Mesendoderm (in vitro differentiated cells): ENCODE results near the gene SHMT2.

Experiments
- DNase-seq: peaks from one replicate; pipeline ENCODE4 v3.0.0; 2013
- H2AK5ac ChIP-seq: 2 replicates; pipeline ENCODE4 v1.6.1; 2013; ENCODE audit warnings: low read length, inconsistent platforms
- H2BK120ac ChIP-seq: 2 replicates; pipeline ENCODE4 v1.6.1; 2013; ENCODE audit warnings: low read depth, mild to moderate bottlenecking, low read length, moderate library complexity, mixed read lengths
- H2BK15ac ChIP-seq: replicated peaks from 2 replicates; pipeline ENCODE4 v1.6.1; 2013; ENCODE audit warnings: low read depth, mild to moderate bottlenecking, moderate library complexity
- H2BK5ac ChIP-seq: 2 replicates; pipeline ENCODE4 v1.6.1; 2013; ENCODE audit warnings: low read length, inconsistent platforms
- H3K18ac ChIP-seq: 2 replicates; pipeline ENCODE4 v1.6.1; 2013; ENCODE audit warnings: mild to moderate bottlenecking, low read length, mixed read lengths
- H3K23ac ChIP-seq: one replicate; pipeline ENCODE4 v1.6.1; 2013; ENCODE audit warnings: low read length
- H3K27ac ChIP-seq: 2 replicates; pipeline ENCODE4 v1.5.1; 2013; ENCODE audit warnings: low read depth, mild to moderate bottlenecking, inconsistent platforms, low read length, moderate library complexity
- H3K27me3 ChIP-seq: 2 replicates; pipeline ENCODE4 v1.6.1; 2013; ENCODE audit warnings: low read length, control low read depth, mild to moderate bottlenecking, inconsistent platforms; ENCODE audit not compliant: insufficient read depth, poor library complexity
- H3K36me3 ChIP-seq: 2 replicates; pipeline ENCODE4 v1.6.1; 2013; ENCODE audit warnings: low read length, inconsistent platforms; ENCODE audit not compliant: control insufficient read depth, insufficient read depth
- H3K4ac ChIP-seq: one replicate; pipeline ENCODE4 v1.6.1; 2013; ENCODE audit warnings: low read depth, mild to moderate bottlenecking, low read length, moderate library complexity
- H3K4me1 ChIP-seq: 2 replicates; pipeline ENCODE4 v1.6.1; 2013; ENCODE audit warnings: low read depth, low read length, inconsistent platforms; ENCODE audit not compliant: control insufficient read depth
- H3K4me2 ChIP-seq: 2 replicates; pipeline ENCODE4 v1.6.1; 2013; ENCODE audit warnings: low read length
- H3K4me3 ChIP-seq: 2 replicates; pipeline ENCODE4 v1.5.1; 2013; ENCODE audit warnings: mild to moderate bottlenecking, low read length
- H3K56ac ChIP-seq: one replicate; pipeline ENCODE4 v1.6.1; 2013; ENCODE audit warnings: low read length
- H3K79me1 ChIP-seq: 2 replicates; pipeline ENCODE4 v1.6.1; 2013; ENCODE audit warnings: low read length, inconsistent platforms
- H3K79me2 ChIP-seq: 2 replicates; pipeline ENCODE4 v1.6.1; 2013; ENCODE audit warnings: mild to moderate bottlenecking, low read length; ENCODE audit not compliant: control insufficient read depth, insufficient read depth
- H3K9ac ChIP-seq: 2 replicates; pipeline ENCODE4 v1.6.1; 2013; ENCODE audit warnings: low read length, inconsistent platforms
- H4K5ac ChIP-seq: one replicate; pipeline ENCODE4 v1.6.1; 2013; ENCODE audit warnings: low read length
- H4K8ac ChIP-seq: one replicate; pipeline ENCODE4 v1.6.1; 2013; ENCODE audit warnings: low read depth, mild to moderate bottlenecking, control low read depth, low read length, moderate library complexity
- WGBS: extraction: QIAGEN DNeasy Blood & Tissue Kit; methylation state at CpG from one replicate; pipeline ENCODE4 v1.1.7; 2013; ENCODE audit warnings: low lambda C conversion rate, missing lambda C conversion rate; ENCODE audit not compliant: insufficient coverage; ENCODE audit errors: extremely low coverage; 5-methylcytosine and 5-hydroxymethylcytosine counted together

Gene SHMT2

DNA sequence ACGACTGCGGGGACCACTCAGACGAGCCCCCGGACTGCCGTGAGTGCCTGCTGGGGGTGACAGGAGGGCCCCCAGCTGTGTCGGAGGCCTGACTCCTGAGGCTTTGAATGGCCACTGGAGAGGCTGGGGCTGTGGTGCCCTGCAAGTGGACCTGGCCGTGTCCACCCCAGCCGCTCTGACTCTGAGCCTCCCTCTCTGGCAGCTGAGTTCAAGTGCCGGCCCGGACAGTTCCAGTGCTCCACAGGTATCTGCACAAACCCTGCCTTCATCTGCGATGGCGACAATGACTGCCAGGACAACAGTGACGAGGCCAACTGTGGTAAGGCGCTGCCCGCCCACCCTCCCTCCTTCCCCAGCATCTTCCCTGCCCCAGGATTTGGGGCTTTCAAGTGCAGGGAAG lies 29.0 kb upstream of the SHMT2 start:
- no peaks in the 10 kb centered on the region for H3K79me2 ChIP-seq
- no peaks in the 10 kb centered on the region for H3K79me1 ChIP-seq
- no peak overlapping the region for H3K27ac ChIP-seq
- no peak overlapping the region for H3K23ac ChIP-seq
- no CpG with 5 or more reads among the region's 15 CpGs for WGBS
- no peaks in the 10 kb centered on the region for H3K4me1 ChIP-seq
- H3K4me3 ChIP-seq = no peak overlapping the region
- H3K56ac ChIP-seq = no peak overlapping the region
- H4K5ac ChIP-seq = no peak overlapping the region
- H3K4ac ChIP-seq = no peak overlapping the region
- H2BK120ac ChIP-seq = no peak overlapping the region
- H3K18ac ChIP-seq = no peak overlapping the region
- no peak overlapping the region for H3K9ac ChIP-seq
- H3K36me3 ChIP-seq = peaks cover 22% of the 10 kb centered on the region
- no peak overlapping the region for H2BK15ac ChIP-seq
- H2BK5ac ChIP-seq = no peak overlapping the region
- no peak overlapping the region for H2AK5ac ChIP-seq
- H3K27me3 ChIP-seq = no peaks in the 10 kb centered on the region
- H4K8ac ChIP-seq = no peak overlapping the region
- no peak overlapping the region for H3K4me2 ChIP-seq
- no peak for DNase-seq

DNA sequence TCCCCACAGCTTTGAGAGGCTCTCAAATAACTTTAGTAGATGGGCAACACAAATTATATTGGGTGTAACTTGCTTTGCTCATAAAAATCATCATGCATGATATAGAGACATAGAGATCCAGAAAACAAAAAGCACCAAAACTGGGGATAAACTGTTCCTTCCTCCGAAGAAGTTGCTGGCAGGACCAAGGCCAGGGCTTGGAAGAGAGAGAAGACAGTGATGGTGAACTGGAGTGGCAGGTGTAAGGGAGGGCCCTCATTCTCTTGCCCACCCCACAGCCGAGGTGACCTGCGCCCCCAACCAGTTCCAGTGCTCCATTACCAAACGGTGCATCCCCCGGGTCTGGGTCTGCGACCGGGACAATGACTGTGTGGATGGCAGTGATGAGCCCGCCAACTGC lies 28.3 kb upstream of the SHMT2 start:
- Histone ChIP-seq H2BK120ac (no peak overlapping the region), H4K8ac (no peak overlapping the region), H3K27ac (no peak overlapping the region), H3K36me3 (peaks cover 23% of the 10 kb centered on the region), H3K56ac (no peak overlapping the region), H2BK15ac (no peak overlapping the region), H3K27me3 (no peaks in the 10 kb centered on the region), H3K9ac (no peak overlapping the region), H2AK5ac (no peak overlapping the region), H3K79me1 (no peaks in the 10 kb centered on the region), H3K4me3 (no peak overlapping the region), H3K23ac (no peak overlapping the region), H3K18ac (no peak overlapping the region), H3K4me1 (no peaks in the 10 kb centered on the region), H3K4me2 (no peak overlapping the region), H2BK5ac (no peak overlapping the region), H3K4ac (no peak overlapping the region), H4K5ac (no peak overlapping the region), H3K79me2 (no peaks in the 10 kb centered on the region)
- no peak for DNase-seq
- no CpG with 5 or more reads among the region's 8 CpGs for WGBS

DNA sequence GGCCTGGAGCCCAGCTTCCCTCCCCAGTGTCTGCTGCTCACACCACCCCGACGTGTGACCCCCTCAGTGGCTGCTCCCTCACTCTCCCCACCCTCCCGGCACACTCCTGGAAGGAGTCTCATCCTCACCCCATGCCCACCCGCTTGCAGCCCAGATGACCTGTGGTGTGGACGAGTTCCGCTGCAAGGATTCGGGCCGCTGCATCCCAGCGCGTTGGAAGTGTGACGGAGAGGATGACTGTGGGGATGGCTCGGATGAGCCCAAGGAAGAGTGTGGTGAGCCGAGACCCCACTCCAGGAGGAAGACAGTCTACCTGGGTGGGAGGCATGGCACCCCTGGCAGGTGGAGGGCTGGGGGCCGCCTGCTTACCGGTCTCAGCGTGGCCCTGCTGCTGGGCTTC lies 27.9 kb upstream of the SHMT2 start:
- Histone ChIP-seq H4K8ac (no peak overlapping the region), H3K27ac (no peak overlapping the region), H4K5ac (no peak overlapping the region), H3K79me1 (no peaks in the 10 kb centered on the region), H3K27me3 (no peaks in the 10 kb centered on the region), H3K4me1 (no peaks in the 10 kb centered on the region), H3K79me2 (no peaks in the 10 kb centered on the region), H3K18ac (no peak overlapping the region), H3K4me2 (no peak overlapping the region), H2BK120ac (no peak overlapping the region), H2BK5ac (no peak overlapping the region), H3K23ac (no peak overlapping the region), H2BK15ac (no peak overlapping the region), H3K4me3 (no peak overlapping the region), H3K4ac (no peak overlapping the region), H3K56ac (no peak overlapping the region), H3K36me3 (peaks cover 22% of the 10 kb centered on the region), H2AK5ac (no peak overlapping the region), H3K9ac (no peak overlapping the region)
- no CpG with 5 or more reads among the region's 16 CpGs for WGBS
- DNase-seq = no peak

DNA sequence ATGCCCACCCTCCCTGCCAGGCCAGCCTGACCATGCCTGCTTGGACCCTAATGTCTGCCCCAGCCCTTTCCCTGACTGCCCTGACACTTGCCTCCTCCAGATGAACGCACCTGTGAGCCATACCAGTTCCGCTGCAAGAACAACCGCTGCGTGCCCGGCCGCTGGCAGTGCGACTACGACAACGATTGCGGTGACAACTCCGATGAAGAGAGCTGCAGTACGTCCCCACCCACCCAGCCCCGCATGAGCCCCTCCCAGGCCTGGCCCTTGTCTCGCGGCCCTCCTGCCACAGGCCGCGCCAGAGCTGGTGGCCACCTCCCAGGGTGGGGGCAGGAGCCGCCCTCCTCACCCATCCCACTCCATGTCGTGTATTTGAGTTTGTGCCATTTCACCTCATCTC lies 27.2 kb upstream of the SHMT2 start:
- no peak overlapping the region for H3K4me3 ChIP-seq
- H3K56ac ChIP-seq = no peak overlapping the region
- no peak for DNase-seq
- H4K8ac ChIP-seq = no peak overlapping the region
- no peak overlapping the region for H3K9ac ChIP-seq
- no CpG with 5 or more reads among the region's 19 CpGs for WGBS
- H2BK15ac ChIP-seq = no peak overlapping the region
- no peaks in the 10 kb centered on the region for H3K4me1 ChIP-seq
- peaks cover 20% of the 10 kb centered on the region for H3K36me3 ChIP-seq
- H4K5ac ChIP-seq = no peak overlapping the region
- H3K4ac ChIP-seq = no peak overlapping the region
- no peak overlapping the region for H3K4me2 ChIP-seq
- H3K27me3 ChIP-seq = no peaks in the 10 kb centered on the region
- no peak overlapping the region for H3K23ac ChIP-seq
- H2AK5ac ChIP-seq = no peak overlapping the region
- no peak overlapping the region for H2BK120ac ChIP-seq
- no peaks in the 10 kb centered on the region for H3K79me1 ChIP-seq
- no peak overlapping the region for H3K27ac ChIP-seq
- H2BK5ac ChIP-seq = no peak overlapping the region
- no peak overlapping the region for H3K18ac ChIP-seq
- H3K79me2 ChIP-seq = no peaks in the 10 kb centered on the region

DNA sequence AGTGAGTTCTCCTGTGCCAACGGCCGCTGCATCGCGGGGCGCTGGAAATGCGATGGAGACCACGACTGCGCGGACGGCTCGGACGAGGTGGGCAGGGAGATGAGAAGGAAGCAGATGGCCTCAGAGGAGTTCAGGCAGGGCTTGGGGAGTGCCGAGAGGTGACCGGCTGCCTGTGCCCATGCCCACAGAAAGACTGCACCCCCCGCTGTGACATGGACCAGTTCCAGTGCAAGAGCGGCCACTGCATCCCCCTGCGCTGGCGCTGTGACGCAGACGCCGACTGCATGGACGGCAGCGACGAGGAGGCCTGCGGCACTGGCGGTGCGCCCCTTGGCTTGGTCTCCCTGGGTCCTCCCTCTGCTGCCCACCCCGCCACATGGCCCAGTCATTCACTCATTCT lies 26.3 kb upstream of the SHMT2 start:
- Histone ChIP-seq H3K4me3 (no peak overlapping the region), H3K18ac (no peak overlapping the region), H3K23ac (no peak overlapping the region), H3K79me2 (no peaks in the 10 kb centered on the region), H2BK120ac (no peak overlapping the region), H2BK15ac (no peak overlapping the region), H2BK5ac (no peak overlapping the region), H3K9ac (no peak overlapping the region), H4K5ac (no peak overlapping the region), H3K36me3 (peaks cover 12% of the 10 kb centered on the region), H3K27me3 (no peaks in the 10 kb centered on the region), H3K56ac (no peak overlapping the region), H3K27ac (no peak overlapping the region), H3K79me1 (no peaks in the 10 kb centered on the region), H4K8ac (no peak overlapping the region), H2AK5ac (no peak overlapping the region), H3K4me1 (no peaks in the 10 kb centered on the region), H3K4ac (no peak overlapping the region), H3K4me2 (no peak overlapping the region)
- no peak for DNase-seq
- no CpG with 5 or more reads among the region's 28 CpGs for WGBS

DNA sequence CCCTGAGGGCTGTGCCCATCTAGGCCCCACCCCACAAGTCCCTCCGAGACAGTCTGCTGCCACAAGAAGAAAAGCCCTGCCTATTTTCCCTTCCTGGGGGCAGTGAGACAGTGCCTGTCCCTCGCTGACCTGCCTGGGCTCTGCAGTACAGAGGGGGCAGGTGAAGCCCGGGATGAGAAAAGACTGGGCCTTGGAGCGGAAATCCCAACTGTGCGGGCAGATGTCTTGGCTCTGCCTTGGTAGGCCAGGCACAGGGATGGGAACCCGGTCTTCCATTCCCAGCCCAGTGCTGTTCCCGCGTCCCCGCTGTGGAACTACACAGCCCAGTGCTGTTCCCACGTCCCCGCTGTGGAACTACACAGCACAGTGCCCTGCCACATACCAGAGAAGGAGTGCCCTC lies 25.7 kb upstream of the SHMT2 start:
- Histone ChIP-seq H3K56ac (no peak overlapping the region), H2BK5ac (no peak overlapping the region), H3K27ac (no peak overlapping the region), H2BK120ac (no peak overlapping the region), H3K18ac (no peak overlapping the region), H3K4me3 (no peak overlapping the region), H2AK5ac (no peak overlapping the region), H4K5ac (no peak overlapping the region), H3K79me2 (no peaks in the 10 kb centered on the region), H3K36me3 (peaks cover 10% of the 10 kb centered on the region), H3K4ac (no peak overlapping the region), H3K4me1 (no peaks in the 10 kb centered on the region), H3K27me3 (no peaks in the 10 kb centered on the region), H3K4me2 (no peak overlapping the region), H3K79me1 (no peaks in the 10 kb centered on the region), H4K8ac (no peak overlapping the region), H3K9ac (no peak overlapping the region), H2BK15ac (no peak overlapping the region), H3K23ac (no peak overlapping the region)
- no peak for DNase-seq
- no CpG with 5 or more reads among the region's 11 CpGs for WGBS
